Neural progenitor cell (in vitro differentiated cells): Measurements from ENCODE around the gene ZNF598.

Source experiments
- CTCF ChIP-seq: fragments of 200-600 bp; sonication (generic); IDR thresholded peaks from 2 replicates; pipeline ENCODE4 v1.5.1; 2017; ENCODE audit warnings: antibody characterized with exemption, mild to moderate bottlenecking
- EZH2 ChIP-seq: fragments of 200-600 bp; sonication (generic); IDR thresholded peaks from 2 replicates; pipeline ENCODE4 v1.6.1; 2017; ENCODE audit warnings: antibody characterized with exemption, mild to moderate bottlenecking, moderate library complexity
- EZH2phosphoT487 ChIP-seq: fragments of 200-600 bp; sonication (generic); IDR thresholded peaks from 2 replicates; pipeline ENCODE4 v1.6.1; 2017; ENCODE audit warnings: antibody characterized with exemption

- TF ChIP-seq CTCF (no peak), EZH2 (no peak), EZH2phosphoT487 (no peak)
Observed at GRCh38 chr16:2029350-2029749, 19.7 kb upstream of the ZNF598 start.
